HepG2 (cell line): ENCODE results near the gene WNT1. TPM values are rescaled to one million over a fixed set of nuclear protein-coding genes. Genes with fewer than 3 reads are reported as not detected.

Source experiments
- ASH2L ChIP-seq: fragments of 300-600, 200-600 bp; sonication (generic); IDR thresholded peaks from 2 replicates; pipeline ENCODE4 v1.7.0; 2017; ENCODE audit warnings: low read depth, mild to moderate bottlenecking, moderate library complexity, mixed read lengths, low read length; ENCODE audit not compliant: insufficient read length
- ATF2 ChIP-seq: sonication (generic); formaldehyde crosslinking; IDR thresholded peaks from 2 replicates; pipeline ENCODE4 v1.4.0; 2020; ENCODE audit warnings: missing genetic modification reagents
- CREB1 ChIP-seq, 2 experiments: fragments of 450-650 bp in 1 of 2; IDR thresholded peaks; 2 replicates each; pipeline ENCODE4 v1.6.1; 2016 to 2017; ENCODE audit warnings: control low read depth in 1 of 2, mild to moderate bottlenecking in 1 of 2, missing compliant biosample characterization in 1 of 2, missing genetic modification characterization in 1 of 2
- EED ChIP-seq: sonication (generic); formaldehyde crosslinking; IDR thresholded peaks from 2 replicates; pipeline ENCODE4 v1.5.0; 2020; ENCODE audit warnings: mild to moderate bottlenecking, missing genetic modification reagents
- GABPA ChIP-seq, 2 experiments: IDR thresholded peaks; 2 replicates each; pipeline ENCODE4 v1.6.1; 2011 to 2016; ENCODE audit warnings: low read depth in 2 of 2, low read length in 1 of 2, missing biosample characterization in 1 of 2, missing genetic modification characterization in 1 of 2
- HMGXB4 ChIP-seq, 2 experiments: sonication (generic) in 1 of 2; formaldehyde crosslinking in 1 of 2; IDR thresholded peaks; 2 replicates each; pipeline versions ENCODE4 v1.4.0 to v1.6.1; 2018 to 2020; ENCODE audit warnings: missing genetic modification reagents in 2 of 2, borderline replicate concordance in 1 of 2, low read depth in 1 of 2, mild to moderate bottlenecking in 1 of 2, missing biosample characterization in 1 of 2
- HOXA3 ChIP-seq: sonication (generic); formaldehyde crosslinking; IDR thresholded peaks from 2 replicates; pipeline ENCODE4 v1.5.0; 2020; ENCODE audit warnings: missing genetic modification reagents
- KDM1A ChIP-seq: IDR thresholded peaks from 2 replicates; pipeline ENCODE4 v1.6.1; 2016; ENCODE audit warnings: missing compliant biosample characterization
- MLLT10 ChIP-seq: sonication (generic); formaldehyde crosslinking; IDR thresholded peaks from 2 replicates; pipeline ENCODE4 v1.4.0; 2020; ENCODE audit warnings: missing genetic modification reagents
- SP1 ChIP-seq, 2 experiments: fragments of 450-650 bp in 1 of 2; sonication (generic) in 1 of 2; formaldehyde crosslinking in 1 of 2; IDR thresholded peaks; 2 replicates each; pipeline versions ENCODE4 v1.4.0 to v1.6.1; 2016 to 2020; ENCODE audit warnings: missing genetic modification reagents in 1 of 2
- TEF ChIP-seq: sonication (generic); formaldehyde crosslinking; IDR thresholded peaks from 2 replicates; pipeline ENCODE4 v1.5.0; 2020; ENCODE audit warnings: missing genetic modification reagents
- ZBTB3 ChIP-seq: sonication (generic); formaldehyde crosslinking; IDR thresholded peaks from 2 replicates; pipeline ENCODE4 v1.4.0; 2020; ENCODE audit warnings: low read depth, mild to moderate bottlenecking, moderate library complexity, missing genetic modification reagents, borderline replicate concordance
- ZNF234 ChIP-seq: sonication (generic); formaldehyde crosslinking; conservative IDR thresholded peaks from 2 replicates; pipeline ENCODE4 v1.5.1; 2020; ENCODE audit warnings: mild to moderate bottlenecking, missing genetic modification reagents
- ZNF335 ChIP-seq: sonication (generic); formaldehyde crosslinking; IDR thresholded peaks from 2 replicates; pipeline ENCODE4 v1.4.0; 2020; ENCODE audit warnings: missing genetic modification reagents
- ZNF383 ChIP-seq: sonication (generic); formaldehyde crosslinking; IDR thresholded peaks from 2 replicates; pipeline ENCODE4 v1.4.0; 2020; ENCODE audit warnings: missing genetic modification reagents, mild to moderate bottlenecking, borderline replicate concordance
- ZNF543 ChIP-seq: sonication (generic); formaldehyde crosslinking; IDR thresholded peaks from 2 replicates; pipeline ENCODE4 v1.4.0; 2020; ENCODE audit warnings: mild to moderate bottlenecking, missing genetic modification reagents
- ZNF724P ChIP-seq: sonication (generic); formaldehyde crosslinking; IDR thresholded peaks from 2 replicates; pipeline ENCODE4 v1.8.0; 2022; ENCODE audit warnings: missing genetic modification reagents, borderline replicate concordance
- ZSCAN12 ChIP-seq: sonication (generic); formaldehyde crosslinking; IDR thresholded peaks from 2 replicates; pipeline ENCODE4 v1.9.0; 2021; ENCODE audit warnings: mild to moderate bottlenecking, missing genetic modification reagents
- polyA plus RNA-seq, 8 experiments: library from polyadenylated mRNA; depleted of rRNA in 3 of 8; stranded (reverse) in 7 of 8; unstranded in 1 of 8; fragments of >200 nt; fragmentation: Illumina TruSeq in 4 of 8; extraction: Trizol in 4 of 8; gene quantifications; 2 replicates each; pipeline versions ENCODE4 v1.2.1 to v1.2.3, GENCODE V29; 2011 to 2016; ENCODE audit warnings: low read depth in 4 of 8, missing spikeins in 1 of 8, mixed read lengths in 1 of 8; ENCODE audit not compliant: insufficient read depth in 1 of 8
- total RNA-seq, 5 experiments: library from RNA; depleted of rRNA; stranded (reverse); fragments of >200 nt; fragmentation: Illumina TruSeq; extraction: Trizol; gene quantifications; 2 replicates each; pipeline ENCODE4 v1.2.3, GENCODE V29; 2016; ENCODE audit warnings: low read depth in 1 of 5
- TF ChIP-seq, protein P1 (sequence below): sonication (generic); formaldehyde crosslinking; IDR thresholded peaks from 2 replicates; pipeline ENCODE4 v1.8.0; 2023; ENCODE audit warnings: mild to moderate bottlenecking, missing genetic modification reagents
- TF ChIP-seq, protein P2 (sequence below): sonication (generic); formaldehyde crosslinking; IDR thresholded peaks from 2 replicates; pipeline ENCODE4 v1.4.0; 2020; ENCODE audit warnings: missing genetic modification reagents

The WNT1 gene
- total and polyA plus RNA-seq, 2 of the 13 experiments (the other 11 are each of a cell fraction or from before 2014, with no cell fraction given) = not detected

DNA sequence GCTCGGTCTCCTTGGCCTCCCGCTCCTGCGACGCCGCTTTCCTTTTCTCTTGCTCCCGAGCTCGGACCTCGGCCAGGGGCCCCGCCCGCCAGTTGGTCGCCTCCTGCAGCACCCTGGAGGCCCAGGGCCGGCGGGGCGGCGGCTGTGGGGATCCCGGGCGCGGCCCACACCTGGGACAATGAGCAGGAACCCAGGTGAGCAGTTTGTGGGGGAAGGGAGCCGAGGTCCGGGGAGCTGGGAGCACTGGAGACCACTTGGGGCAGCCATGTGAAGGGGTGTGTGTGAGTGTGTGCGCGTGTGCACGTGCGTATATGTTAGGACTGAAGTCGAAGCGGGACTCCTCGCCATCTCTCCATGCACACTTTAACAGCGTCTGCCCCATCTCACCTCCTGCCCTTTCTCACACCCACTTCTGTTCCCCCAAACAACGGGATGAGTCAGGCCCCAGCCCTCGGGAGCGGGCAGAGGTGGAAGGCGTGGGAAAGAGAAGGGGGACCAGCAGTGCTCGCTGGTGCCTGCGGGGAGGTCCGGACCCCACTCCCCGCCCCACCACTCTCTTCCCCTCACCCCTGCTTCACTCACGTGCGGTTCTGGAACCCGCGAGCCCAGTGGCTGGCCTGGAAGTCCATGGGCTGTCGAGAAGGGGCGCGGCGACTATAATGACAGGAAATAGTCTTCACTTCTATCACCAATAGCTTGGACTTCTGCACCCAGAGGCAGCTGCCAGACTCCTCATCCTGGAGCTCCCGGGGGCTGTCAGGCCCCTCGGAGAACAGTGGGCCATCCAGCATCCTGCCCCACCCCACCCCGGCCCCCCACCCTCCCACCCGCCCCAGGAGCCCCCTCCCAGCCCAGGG is 20.6 kb downstream of the WNT1 start (continued):
- TF ChIP-seq TEF (no peak; the same call in 1 of the 2 replicates), EED (peak; percentile 96), ZNF383 (no peak), ZSCAN12 (no peak; the same call in 1 of the 2 replicates), CREB1 (IDR thresholded peaks at IDR 0.05) (no peak), CREB1 (CRISPR knock-in tag; IDR thresholded peaks at IDR 0.05) (no peak), ZNF724P (no peak), ZNF234 (peak; percentile 73; the same call in 1 of the 2 replicates), ATF2 (no peak), KDM1A (CRISPR knock-in tag) (no peak), ZBTB3 (peak; percentile 54; the same call in 1 of the 2 replicates), ZNF543 (peak; percentile 41; the same call in 1 of the 2 replicates), SP1 (IDR thresholded peaks at IDR 0.05) (no peak), SP1 (CRISPR knock-in tag; IDR thresholded peaks at IDR 0.05) (no peak), ASH2L (no peak), GABPA (IDR thresholded peaks at IDR 0.05; ENCODE audit: low read depth, low read length) (no peak), GABPA (CRISPR knock-in tag; IDR thresholded peaks at IDR 0.05; ENCODE audit: low read depth) (no peak), HMGXB4 (CRISPR knock-in tag; IDR thresholded peaks at IDR 0.05; ENCODE audit: borderline replicate concordance in 1 of 2, low read depth in 1 of 2) (no peak), HOXA3 (peak; percentile 63), MLLT10 (CRISPR knock-in tag) (no peak), ZNF335 (CRISPR knock-in tag) (no peak)
- TF ChIP-seq, protein P1, sequence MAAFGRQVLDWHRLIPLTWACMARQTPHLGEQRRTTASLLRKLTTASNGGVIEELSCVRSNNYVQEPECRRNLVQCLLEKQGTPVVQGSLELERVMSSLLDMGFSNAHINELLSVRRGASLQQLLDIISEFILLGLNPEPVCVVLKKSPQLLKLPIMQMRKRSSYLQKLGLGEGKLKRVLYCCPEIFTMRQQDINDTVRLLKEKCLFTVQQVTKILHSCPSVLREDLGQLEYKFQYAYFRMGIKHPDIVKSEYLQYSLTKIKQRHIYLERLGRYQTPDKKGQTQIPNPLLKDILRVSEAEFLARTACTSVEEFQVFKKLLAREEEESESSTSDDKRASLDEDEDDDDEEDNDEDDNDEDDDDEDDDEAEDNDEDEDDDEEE (CRISPR knock-in tag) = 0 out of 2 replicates have a peak, but pooled peaks have one; percentile 57
- TF ChIP-seq, protein P2, sequence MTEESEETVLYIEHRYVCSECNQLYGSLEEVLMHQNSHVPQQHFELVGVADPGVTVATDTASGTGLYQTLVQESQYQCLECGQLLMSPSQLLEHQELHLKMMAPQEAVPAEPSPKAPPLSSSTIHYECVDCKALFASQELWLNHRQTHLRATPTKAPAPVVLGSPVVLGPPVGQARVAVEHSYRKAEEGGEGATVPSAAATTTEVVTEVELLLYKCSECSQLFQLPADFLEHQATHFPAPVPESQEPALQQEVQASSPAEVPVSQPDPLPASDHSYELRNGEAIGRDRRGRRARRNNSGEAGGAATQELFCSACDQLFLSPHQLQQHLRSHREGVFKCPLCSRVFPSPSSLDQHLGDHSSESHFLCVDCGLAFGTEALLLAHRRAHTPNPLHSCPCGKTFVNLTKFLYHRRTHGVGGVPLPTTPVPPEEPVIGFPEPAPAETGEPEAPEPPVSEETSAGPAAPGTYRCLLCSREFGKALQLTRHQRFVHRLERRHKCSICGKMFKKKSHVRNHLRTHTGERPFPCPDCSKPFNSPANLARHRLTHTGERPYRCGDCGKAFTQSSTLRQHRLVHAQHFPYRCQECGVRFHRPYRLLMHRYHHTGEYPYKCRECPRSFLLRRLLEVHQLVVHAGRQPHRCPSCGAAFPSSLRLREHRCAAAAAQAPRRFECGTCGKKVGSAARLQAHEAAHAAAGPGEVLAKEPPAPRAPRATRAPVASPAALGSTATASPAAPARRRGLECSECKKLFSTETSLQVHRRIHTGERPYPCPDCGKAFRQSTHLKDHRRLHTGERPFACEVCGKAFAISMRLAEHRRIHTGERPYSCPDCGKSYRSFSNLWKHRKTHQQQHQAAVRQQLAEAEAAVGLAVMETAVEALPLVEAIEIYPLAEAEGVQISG = peak; percentile 61
